Caco-2 (cell line): ENCODE measurements around the gene SLC18A2. TPM values are rescaled to one million over a fixed set of nuclear protein-coding genes. Genes with fewer than 3 reads are reported as not detected.

Experiments used
- BruUV-seq: library from RNA; stranded (reverse); fragments of 400-500 nt; replicated peaks from 2 replicates; lab custom pipeline; 2021; lab: Mats Ljungman, UMichigan
- CTCF ChIA-PET: fragments of 300-600 bp; sonication (Branson Sonifier 250); formaldehyde crosslinking; loops from one replicate; lab custom pipeline; 2022; ENCODE audit warnings: antibody characterized with exemption; lab: Charles Lee
- POLR2A ChIA-PET: fragments of 300-600 bp; sonication (Branson Sonifier 250); formaldehyde crosslinking; loops from one replicate; lab custom pipeline; 2022; ENCODE audit warnings: antibody characterized with exemption; lab: Charles Lee
- DNase-seq, 2 experiments: peaks; one replicate each; pipeline versions ENCODE4 v3.0.0 to v3.0.0-alpha.2; 2020 to 2022
- H3K27me3 ChIP-seq: replicated peaks from 2 replicates; pipeline ENCODE4 v1.6.0; 2011; ENCODE audit warnings: low read length; ENCODE audit not compliant: control insufficient read depth, insufficient read depth
- H3K36me3 ChIP-seq: 2 replicates; pipeline ENCODE4 v1.5.1; 2011; ENCODE audit warnings: low read length; ENCODE audit not compliant: control insufficient read depth, insufficient read depth
- H3K4me1 ChIP-seq: fragments of 250-450 bp; sonication (Bioruptor Pico); 2 replicates; pipeline ENCODE4 v1.5.1; 2020; ENCODE audit warnings: mild to moderate bottlenecking
- H3K4me3 ChIP-seq: 2 replicates; pipeline ENCODE4 v1.5.1; 2011; ENCODE audit warnings: low read depth, mild to moderate bottlenecking, control low read depth, low read length
- H3K9me3 ChIP-seq: fragments of 250-450 bp; sonication (Bioruptor Pico); 2 replicates; pipeline ENCODE4 v1.5.1; 2020; ENCODE audit warnings: mild to moderate bottlenecking, moderate library complexity
- H3K27ac Mint-ChIP-seq: one replicate; pipeline ENCODE4 v1.8.0; 2022; ENCODE audit warnings: mixed read lengths; ENCODE audit not compliant: unreplicated experiment
- H3K27me3 Mint-ChIP-seq: one replicate; pipeline ENCODE4 v1.8.0; 2022; ENCODE audit warnings: mixed read lengths; ENCODE audit not compliant: insufficient read depth, unreplicated experiment
- H3K36me3 Mint-ChIP-seq: one replicate; pipeline ENCODE4 v1.8.0; 2022; ENCODE audit warnings: mild to moderate bottlenecking, mixed read lengths; ENCODE audit not compliant: insufficient read depth, unreplicated experiment
- H3K4me1 Mint-ChIP-seq: one replicate; pipeline ENCODE4 v1.8.0; 2022; ENCODE audit warnings: low read depth, mixed read lengths; ENCODE audit not compliant: unreplicated experiment
- H3K4me3 Mint-ChIP-seq: one replicate; pipeline ENCODE4 v1.8.0; 2022; ENCODE audit warnings: mild to moderate bottlenecking, moderate library complexity, mixed read lengths; ENCODE audit not compliant: unreplicated experiment
- H3K9me3 Mint-ChIP-seq: one replicate; pipeline ENCODE4 v1.8.0; 2022; ENCODE audit warnings: mixed read lengths; ENCODE audit not compliant: unreplicated experiment
- CTCF ChIP-seq, 2 experiments: fragments of 200-600 bp in 1 of 2; IDR thresholded peaks; 1 replicate in 1 of 2; 2 replicates in 1 of 2; pipeline versions ENCODE4 v1.5.1 to v1.8.0; 2011 to 2022; ENCODE audit warnings: antibody characterized with exemption in 1 of 2, control low read depth in 1 of 2, inconsistent platforms in 1 of 2, low read depth in 1 of 2, low read length in 1 of 2, mild to moderate bottlenecking in 1 of 2, moderate library complexity in 1 of 2; ENCODE audit not compliant: insufficient read depth in 1 of 2, severe bottlenecking in 1 of 2, unreplicated experiment in 1 of 2
- intact Hi-C: fragments of 100-400 bp; cut with micrococcal nuclease; formaldehyde crosslinking; loops from one replicate; pipeline ENCODE4 v1.10.0; 2022; ENCODE audit not compliant: unreplicated experiment
- total RNA-seq: library from RNA; stranded (reverse); gene quantifications from 2 replicates; pipeline ENCODE4 v1.2.3, GENCODE V29; 2022

SLC18A2 gene
- total RNA-seq, 1 experiment from 2014 or later, result not detected

GRCh38 chr10:117237401-117237991 lies 3.4 kb upstream of the SLC18A2 start:
- Mint-ChIP-seq H3K27ac (no peak overlapping the region), H3K4me3 (no peak overlapping the region), H3K9me3 (no peaks in the 10 kb centered on the region), H3K4me1 (no peaks in the 10 kb centered on the region), H3K36me3 (no peaks in the 10 kb centered on the region), H3K27me3 (peaks cover 24% of the 10 kb centered on the region)
- no peaks in the 10 kb centered on the region; the same call in 1 of the 2 replicates for H3K27me3 ChIP-seq
- BruUV-seq, result no TSS peak
- CTCF ChIA-PET, result no interaction called here
- POLR2A ChIA-PET, result no interaction called here
- no peak overlapping the region for H3K4me3 ChIP-seq
- no peaks in the 10 kb centered on the region for H3K36me3 ChIP-seq
- intact Hi-C loops, result no loop called here
- no peaks in the 10 kb centered on the region for H3K4me1 ChIP-seq
- H3K9me3 ChIP-seq, result no peaks in the 10 kb centered on the region
- DNase-seq, result no peak
- no peak for TF ChIP-seq CTCF (IDR thresholded peaks at IDR 0.05; ENCODE audit: insufficient read depth in 1 of 2, low read depth in 1 of 2, low read length in 1 of 2, severe bottlenecking in 1 of 2, unreplicated experiment in 1 of 2)

DNA sequence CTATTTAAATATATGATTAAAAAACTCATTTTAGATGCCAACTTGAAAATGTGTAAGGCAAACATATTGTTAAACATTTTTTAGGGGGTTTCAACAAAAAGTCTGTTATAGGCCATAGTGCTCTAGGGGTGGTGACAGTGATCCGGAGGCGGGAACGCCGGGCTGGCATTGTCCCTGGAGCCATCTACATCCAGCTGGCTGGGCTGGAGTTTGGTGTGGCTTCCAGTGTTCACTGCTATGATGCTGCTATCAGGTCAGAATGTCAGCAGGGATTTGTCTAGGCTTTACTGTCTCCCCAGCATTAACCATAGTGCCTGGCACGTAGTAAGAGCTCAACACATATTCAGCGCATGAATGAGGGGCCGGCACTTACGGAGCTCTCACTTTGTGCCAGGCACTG lies 1.9 kb upstream of the SLC18A2 start:
- H3K4me1 Mint-ChIP-seq, result no peaks in the 10 kb centered on the region
- TF ChIP-seq CTCF (IDR thresholded peaks at IDR 0.05; ENCODE audit: insufficient read depth in 1 of 2, low read depth in 1 of 2, low read length in 1 of 2, severe bottlenecking in 1 of 2, unreplicated experiment in 1 of 2), result no peak
- no peak overlapping the region for H3K4me3 Mint-ChIP-seq
- intact Hi-C loops, result no loop called here
- no peaks in the 10 kb centered on the region for H3K36me3 Mint-ChIP-seq
- Histone ChIP-seq H3K27me3 (no peaks in the 10 kb centered on the region; the same call in 1 of the 2 replicates), H3K36me3 (no peaks in the 10 kb centered on the region), H3K9me3 (no peaks in the 10 kb centered on the region), H3K4me1 (no peaks in the 10 kb centered on the region), H3K4me3 (no peak overlapping the region)
- no TSS peak for BruUV-seq
- H3K27ac Mint-ChIP-seq, result no peak overlapping the region
- H3K9me3 Mint-ChIP-seq, result no peaks in the 10 kb centered on the region
- H3K27me3 Mint-ChIP-seq, result peaks cover 29% of the 10 kb centered on the region
- ChIA-PET POLR2A (no interaction called here), CTCF (no interaction called here)
- DNase-seq, result no peak

DNA sequence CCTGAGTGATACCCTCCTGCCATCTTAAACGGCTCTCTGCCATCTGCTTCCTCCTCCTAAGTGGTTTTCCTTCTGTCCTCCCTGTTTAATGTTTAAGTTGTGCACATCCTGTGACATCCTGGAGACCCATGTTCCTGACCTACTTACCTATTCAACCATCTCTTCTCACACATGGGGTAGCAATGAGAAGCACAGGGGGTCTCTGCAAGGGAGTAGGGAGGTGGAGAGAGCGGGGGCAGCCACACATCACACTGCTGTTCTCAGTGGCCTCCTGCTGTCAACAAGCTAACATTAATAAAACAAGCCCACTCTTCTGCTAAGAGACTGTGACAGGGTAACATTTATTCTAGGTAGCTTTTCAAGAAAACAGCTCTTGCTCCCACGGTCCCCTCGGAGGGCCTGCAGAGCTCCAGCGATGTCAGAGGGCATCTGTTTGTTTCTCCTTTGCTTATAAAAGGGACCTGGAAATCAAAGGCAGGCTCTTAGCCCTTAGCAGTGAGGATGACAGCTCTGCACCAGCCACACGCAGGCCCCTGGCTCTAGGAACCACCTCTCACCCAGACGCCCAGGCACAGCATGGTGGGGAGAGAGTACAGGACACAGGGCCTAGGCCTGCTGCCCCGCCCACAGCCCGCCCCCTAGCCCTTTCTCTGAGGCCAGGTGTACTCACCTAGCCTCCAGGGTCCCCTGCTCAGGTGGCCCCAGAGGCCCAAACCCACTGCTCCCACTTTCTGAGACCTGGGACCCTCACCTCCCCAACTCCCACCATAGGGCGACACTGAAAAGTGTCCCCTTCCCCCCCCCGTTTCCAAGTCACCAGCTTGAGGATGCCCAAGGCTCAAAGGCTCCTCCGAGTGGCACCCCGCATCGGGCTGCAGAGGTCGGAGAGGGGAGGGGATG lies 943 bp upstream of the SLC18A2 start:
- Histone ChIP-seq H3K9me3 (no peaks in the 10 kb centered on the region), H3K4me3 (no peak overlapping the region), H3K4me1 (no peaks in the 10 kb centered on the region), H3K36me3 (no peaks in the 10 kb centered on the region), H3K27me3 (no peaks in the 10 kb centered on the region; the same call in 1 of the 2 replicates)
- H3K36me3 Mint-ChIP-seq, result no peaks in the 10 kb centered on the region
- no peak for DNase-seq
- CTCF ChIA-PET, result no interaction called here
- intact Hi-C loops, result no loop called here
- H3K9me3 Mint-ChIP-seq, result no peaks in the 10 kb centered on the region
- no peak overlapping the region for H3K4me3 Mint-ChIP-seq
- POLR2A ChIA-PET, result no interaction called here
- H3K27ac Mint-ChIP-seq, result no peak overlapping the region
- no TSS peak for BruUV-seq
- H3K27me3 Mint-ChIP-seq, result peaks cover 24% of the 10 kb centered on the region
- H3K4me1 Mint-ChIP-seq, result no peaks in the 10 kb centered on the region
- no peak for TF ChIP-seq CTCF (IDR thresholded peaks at IDR 0.05; ENCODE audit: insufficient read depth in 1 of 2, low read depth in 1 of 2, low read length in 1 of 2, severe bottlenecking in 1 of 2, unreplicated experiment in 1 of 2)
